ENCODE results near the gene CCT7.

DNA sequence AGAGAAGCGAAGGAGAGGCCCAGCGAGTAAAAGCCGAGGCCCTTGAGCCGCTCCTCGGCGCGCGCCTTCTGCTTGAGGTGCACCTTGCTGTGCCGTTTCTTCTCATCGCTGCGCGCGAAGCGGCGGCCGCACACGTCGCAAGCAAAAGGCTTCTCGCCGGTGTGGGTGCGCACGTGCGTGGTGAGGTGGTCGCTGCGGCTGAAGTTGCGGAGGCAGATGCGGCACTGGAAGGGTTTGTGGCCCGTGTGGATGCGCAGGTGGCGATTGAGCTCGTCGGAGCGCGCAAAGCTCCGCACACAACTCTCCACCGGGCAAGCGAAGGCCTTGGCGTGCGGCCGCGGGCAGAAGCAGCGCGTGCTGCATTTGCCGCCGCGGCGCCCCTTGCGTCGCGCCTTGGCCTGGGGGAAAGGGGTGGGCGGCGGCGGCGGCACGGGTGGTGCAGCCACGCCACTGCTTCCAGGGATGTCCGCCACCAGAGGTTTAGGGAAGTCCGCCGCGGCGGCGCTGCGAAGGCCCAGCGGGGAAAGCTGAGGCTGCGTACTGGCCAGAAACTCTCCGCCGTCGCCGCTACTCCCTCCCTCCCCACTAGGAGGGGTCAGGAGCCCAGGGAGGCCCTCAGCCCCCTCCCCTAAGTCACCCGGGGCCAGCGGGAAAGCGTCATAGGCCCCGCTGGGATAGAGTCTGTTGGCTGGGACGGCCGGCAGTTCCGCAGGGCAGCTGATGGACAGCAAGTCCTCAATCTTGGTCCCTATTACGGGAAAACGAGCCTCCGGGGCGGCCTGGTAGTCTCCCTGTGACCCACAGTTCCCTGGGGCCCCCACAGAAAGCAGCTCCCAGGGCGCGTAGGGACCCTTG, 57.6 kb downstream of the CCT7 start:
- no peak for TF ChIP-seq POLR2A (IDR thresholded peaks at IDR 0.05; ENCODE audit: low read depth, low read length)
- TF ChIP-seq POLR2AphosphoS5 (IDR thresholded peaks at IDR 0.05; ENCODE audit: low read depth, low read length) = no peak

Measured in GM12892 (cell line).